ENCODE results near the gene HOXA9. TPM values are rescaled to one million over a fixed set of nuclear protein-coding genes. Genes with fewer than 3 reads are reported as not detected.

Gene HOXA9
- total RNA-seq, 1 donor from 2014 or later, result not detected

- TF ChIP-seq CTCF (IDR thresholded peaks at IDR 0.05; ENCODE audit: insufficient read depth, low read length, severe bottlenecking), result no peak
- DNase-seq (ENCODE audit: low read depth) (no peak), FAIRE-seq (no peak)
These were observed 33.8 kb upstream of the HOXA9 start for GRCh38 chr7:27198871-27199801.

GRCh38 chr7:27198138-27198841, 33.0 kb upstream of the HOXA9 start:
- H3K27me3 ChIP-seq (ENCODE audit: control insufficient read depth, insufficient read depth, low read length), result peaks cover 64% of the 10 kb centered on the region
- DNase-seq (ENCODE audit: low read depth), result no peak
- no peaks in the 10 kb centered on the region for H3K36me3 ChIP-seq (ENCODE audit: control insufficient read depth, insufficient read depth, low read length)
- no peak for FAIRE-seq
- H3K4me3 ChIP-seq (ENCODE audit: low read depth, low read length), result no peak overlapping the region
- no peak for TF ChIP-seq CTCF (IDR thresholded peaks at IDR 0.05; ENCODE audit: insufficient read depth, low read length, severe bottlenecking)

More at GRCh38 chr7:27198871-27199801, 33.8 kb upstream of the HOXA9 start:
- H3K27me3 ChIP-seq (ENCODE audit: control insufficient read depth, insufficient read depth, low read length), result peaks cover 65% of the 10 kb centered on the region
- no peak overlapping the region for H3K4me3 ChIP-seq (ENCODE audit: low read depth, low read length)
- no peaks in the 10 kb centered on the region for H3K36me3 ChIP-seq (ENCODE audit: control insufficient read depth, insufficient read depth, low read length)

GRCh38 chr7:27197137-27198042, 32.1 kb upstream of the HOXA9 start:
- DNase-seq (ENCODE audit: low read depth) (no peak), FAIRE-seq (no peak)
- no peak overlapping the region for H3K4me3 ChIP-seq (ENCODE audit: low read depth, low read length)
- H3K27me3 ChIP-seq (ENCODE audit: control insufficient read depth, insufficient read depth, low read length), result peaks cover 64% of the 10 kb centered on the region
- H3K36me3 ChIP-seq (ENCODE audit: control insufficient read depth, insufficient read depth, low read length), result no peaks in the 10 kb centered on the region
- no peak for TF ChIP-seq CTCF (IDR thresholded peaks at IDR 0.05; ENCODE audit: insufficient read depth, low read length, severe bottlenecking)

GRCh38 chr7:27196287-27196767, 31.0 kb upstream of the HOXA9 start:
- peak; percentile 60 for DNase-seq (ENCODE audit: low read depth)
- H3K4me3 ChIP-seq (ENCODE audit: low read depth, low read length), result no peak overlapping the region
- FAIRE-seq, result no peak
- peak; percentile 75 for TF ChIP-seq CTCF (IDR thresholded peaks at IDR 0.05; ENCODE audit: insufficient read depth, low read length, severe bottlenecking)
- no peaks in the 10 kb centered on the region for H3K36me3 ChIP-seq (ENCODE audit: control insufficient read depth, insufficient read depth, low read length)
- H3K27me3 ChIP-seq (ENCODE audit: control insufficient read depth, insufficient read depth, low read length), result peaks cover 65% of the 10 kb centered on the region

- Histone ChIP-seq H3K4me3 (ENCODE audit: low read depth, low read length) (no peak overlapping the region), H3K36me3 (ENCODE audit: control insufficient read depth, insufficient read depth, low read length) (no peaks in the 10 kb centered on the region), H3K27me3 (ENCODE audit: control insufficient read depth, insufficient read depth, low read length) (peaks cover 68% of the 10 kb centered on the region)
- no peak for TF ChIP-seq CTCF (IDR thresholded peaks at IDR 0.05; ENCODE audit: insufficient read depth, low read length, severe bottlenecking)
- no peak for DNase-seq (ENCODE audit: low read depth)
- FAIRE-seq, result no peak
These were observed 29.5 kb upstream of the HOXA9 start for GRCh38 chr7:27194686-27195379.

Measured in bronchial epithelial cell (primary cell).